ENCODE results near the gene STK17B.

Gene STK17B

DNA sequence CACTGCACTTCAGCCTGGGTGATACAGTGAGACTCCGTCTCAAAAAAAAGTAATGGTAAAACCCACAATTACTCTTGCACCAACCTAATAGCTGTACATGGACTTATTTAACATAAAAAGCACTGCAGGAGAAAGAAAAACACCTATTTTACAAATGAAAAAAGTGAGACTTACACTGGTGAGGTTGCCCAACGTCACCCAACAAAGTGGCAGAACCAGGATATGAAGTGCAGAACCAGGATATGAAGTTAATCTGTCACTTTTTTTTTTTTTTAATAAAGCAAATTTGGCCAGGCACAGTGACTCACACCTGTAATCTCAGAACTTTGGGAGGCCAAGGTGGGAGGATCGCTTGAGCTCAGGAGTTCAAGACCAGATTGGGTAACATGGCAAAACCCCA lies 13.5 kb upstream of the STK17B start:
- no peak for DNase-seq (ENCODE audit: low spot score)

GRCh38 chr2:196183528-196184231 lies 12.3 kb upstream of the STK17B start:
- DNase-seq (ENCODE audit: low spot score), result no peak

GRCh38 chr2:196183172-196183473 lies 11.7 kb upstream of the STK17B start:
- no peak for DNase-seq (ENCODE audit: low spot score)

DNA sequence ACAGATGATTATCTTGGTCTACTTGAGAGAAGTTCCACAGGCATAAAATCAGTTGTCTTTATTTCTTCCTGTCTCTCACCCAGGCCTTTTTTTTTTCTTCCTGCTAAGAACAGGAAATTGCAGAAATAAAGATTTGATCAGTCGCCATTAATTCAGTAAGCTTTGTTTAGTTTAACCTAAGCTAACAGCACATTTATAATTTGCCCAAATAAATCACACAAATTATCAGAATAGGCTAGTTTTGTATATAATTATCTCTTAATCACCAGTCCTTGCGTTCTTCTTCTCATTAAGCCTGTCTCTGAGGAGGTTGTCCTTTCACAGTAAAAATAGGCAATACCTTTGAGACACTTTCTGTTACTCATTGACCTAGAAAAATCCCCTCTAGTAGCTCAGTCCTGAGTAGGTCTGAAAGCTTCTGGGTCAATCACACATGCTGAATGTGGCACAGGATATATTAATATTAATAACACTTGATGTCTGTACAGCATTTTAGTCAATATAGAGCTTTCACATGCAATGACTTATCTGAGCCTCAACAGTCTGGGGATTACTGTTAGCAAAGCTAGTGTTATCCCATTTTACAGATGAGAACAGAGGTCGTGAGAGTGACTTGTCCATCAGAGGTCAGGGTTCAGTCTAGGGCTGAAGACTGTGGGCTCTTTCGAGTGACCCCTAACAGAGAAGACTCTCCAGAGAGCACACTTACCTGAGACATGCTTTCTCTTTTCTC lies 11.2 kb upstream of the STK17B start:
- no peak for DNase-seq (ENCODE audit: low spot score)

- DNase-seq (ENCODE audit: low spot score), result no peak
Measured at GRCh38 chr2:196181484-196181883, 10.1 kb upstream of the STK17B start.

GRCh38 chr2:196177124-196177523 lies 5.7 kb upstream of the STK17B start:
- DNase-seq (ENCODE audit: low spot score), result no peak

- no peak for DNase-seq (ENCODE audit: low spot score)
Measured at GRCh38 chr2:196176142-196176738, 4.9 kb upstream of the STK17B start.

DNA sequence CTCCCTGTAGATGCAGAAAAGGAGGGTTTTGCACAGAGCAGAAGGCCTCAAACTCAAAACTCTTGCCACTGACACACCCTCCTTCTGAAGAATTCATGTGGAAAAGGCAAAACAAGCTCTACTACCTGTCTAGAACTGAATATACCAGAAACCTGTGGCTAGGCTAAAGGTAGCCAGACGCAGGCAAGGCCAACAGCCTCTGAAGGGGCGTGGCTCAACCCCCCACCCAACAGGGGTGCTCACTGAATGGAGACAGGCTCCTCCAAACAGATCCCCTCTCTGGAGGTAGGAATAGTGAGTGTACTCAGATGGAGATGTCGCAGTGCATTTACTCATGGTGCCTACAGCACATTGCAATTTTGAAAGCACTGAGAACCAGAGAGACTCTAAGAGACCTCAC lies 3.0 kb upstream of the STK17B start:
- DNase-seq (ENCODE audit: low spot score), result no peak

DNA sequence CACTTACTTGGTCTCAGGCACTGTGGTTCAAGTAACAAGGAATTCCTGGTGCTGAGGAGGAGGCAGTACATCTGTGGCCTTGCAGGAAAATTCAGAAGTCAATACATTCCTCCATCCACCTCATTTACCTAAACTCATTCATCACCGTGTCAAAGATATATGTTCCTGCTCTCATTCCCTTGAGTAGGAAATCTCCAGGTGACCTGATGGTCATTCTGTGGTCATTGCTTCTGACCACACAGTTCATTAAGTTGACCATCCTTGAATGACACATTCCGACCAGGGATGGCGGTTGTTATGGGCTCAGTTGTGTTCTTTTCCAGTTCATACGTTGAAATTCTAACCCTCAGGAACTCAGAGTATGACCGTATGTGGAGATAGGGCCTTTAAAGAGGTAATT lies 2.1 kb upstream of the STK17B start:
- DNase-seq (ENCODE audit: low spot score), result no peak

GRCh38 chr2:196172951-196173350 lies 1.6 kb upstream of the STK17B start:
- no peak for DNase-seq (ENCODE audit: low spot score)

DNA sequence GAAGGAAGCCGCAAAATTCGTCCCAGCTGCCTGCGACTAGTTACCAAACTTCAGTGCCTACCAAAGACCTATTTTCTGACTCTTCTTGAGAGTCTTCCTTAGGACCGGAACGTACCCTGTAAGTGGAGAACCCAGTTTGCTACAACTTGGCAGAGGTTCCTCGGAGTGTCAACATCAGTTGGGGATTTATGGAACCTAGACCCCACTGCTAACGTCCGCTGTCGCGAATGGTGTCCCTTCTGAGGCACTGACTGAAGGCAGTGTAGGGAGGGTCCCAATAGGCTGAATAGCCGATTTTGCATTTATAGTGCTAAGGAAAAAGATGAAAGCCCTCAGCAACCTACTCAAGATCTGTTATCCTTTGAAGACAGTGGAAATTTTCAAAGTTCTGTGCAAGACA lies 568 bp upstream of the STK17B start:
- DNase-seq (ENCODE audit: low spot score), result peak; percentile 29

DNA sequence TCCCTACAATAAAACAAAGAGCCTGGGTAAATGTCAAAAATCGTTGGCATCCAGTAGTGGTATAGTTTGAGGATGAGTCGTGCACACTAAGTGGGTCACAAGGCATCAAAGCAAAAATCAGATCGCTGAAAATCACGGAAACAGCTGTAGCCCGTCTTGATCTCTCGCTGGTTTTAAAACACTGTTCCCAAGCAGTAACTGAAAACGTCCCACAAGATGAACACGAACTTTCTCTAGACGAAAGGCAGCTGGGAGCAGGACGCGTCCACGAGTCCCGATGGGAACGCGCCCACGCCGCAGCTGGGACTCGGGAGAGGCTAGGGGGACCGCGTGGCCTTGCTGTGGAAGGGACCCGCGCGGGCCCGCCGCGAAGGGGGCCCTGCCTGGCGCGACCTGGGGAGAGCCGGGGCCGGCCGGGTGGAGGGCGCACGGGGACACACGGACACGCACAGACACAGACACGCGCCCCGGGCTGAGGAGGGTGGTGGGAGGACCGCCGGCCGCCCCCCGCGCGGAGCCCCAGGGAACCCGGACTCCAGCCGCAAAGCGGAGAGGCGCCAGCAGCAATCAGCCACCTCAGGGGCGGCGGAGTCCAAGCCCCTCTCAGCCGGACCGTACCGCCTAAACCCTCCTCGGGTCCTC lies 651 bp downstream of the STK17B start:
- DNase-seq (ENCODE audit: low spot score), result peak; percentile 32

DNA sequence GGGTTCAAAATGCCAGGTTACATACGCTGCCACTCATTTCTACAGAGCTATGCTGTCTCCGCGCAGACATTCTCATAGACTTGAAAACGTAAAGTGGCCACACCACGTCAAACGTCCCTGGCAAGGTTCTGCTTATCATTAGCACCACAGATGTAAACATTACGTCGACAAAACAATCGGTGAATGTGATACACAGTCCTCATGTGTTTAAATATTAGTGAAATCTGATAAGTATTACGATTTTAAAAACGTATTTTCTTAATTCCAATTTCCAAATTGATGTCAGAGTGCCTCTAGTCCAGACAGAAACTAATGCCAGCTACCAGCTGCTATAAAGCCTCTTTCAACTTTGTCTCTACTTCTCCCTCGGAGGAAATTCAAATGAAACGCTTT lies 1.2 kb downstream of the STK17B start:
- DNase-seq (ENCODE audit: low spot score), result peak; percentile 32

DNA sequence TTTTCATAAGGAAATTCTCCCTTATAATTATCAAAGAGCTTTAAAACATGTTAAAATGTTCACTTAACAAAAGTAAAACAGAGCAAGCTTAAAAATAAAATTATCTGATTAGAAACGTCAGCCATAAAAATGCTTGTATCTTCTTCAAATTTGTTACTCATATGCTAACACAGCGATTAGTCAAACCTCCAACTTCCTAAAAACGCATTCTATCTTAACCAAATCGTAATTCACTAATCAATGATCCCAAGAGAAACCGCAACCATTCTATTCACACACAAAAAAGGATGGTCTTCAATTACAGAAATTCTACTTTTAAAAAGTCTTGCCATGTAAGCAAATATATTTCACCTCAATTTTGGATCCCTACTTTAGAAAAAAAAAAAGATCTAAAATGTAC lies 1.9 kb downstream of the STK17B start:
- no peak for DNase-seq (ENCODE audit: low spot score)

DNA sequence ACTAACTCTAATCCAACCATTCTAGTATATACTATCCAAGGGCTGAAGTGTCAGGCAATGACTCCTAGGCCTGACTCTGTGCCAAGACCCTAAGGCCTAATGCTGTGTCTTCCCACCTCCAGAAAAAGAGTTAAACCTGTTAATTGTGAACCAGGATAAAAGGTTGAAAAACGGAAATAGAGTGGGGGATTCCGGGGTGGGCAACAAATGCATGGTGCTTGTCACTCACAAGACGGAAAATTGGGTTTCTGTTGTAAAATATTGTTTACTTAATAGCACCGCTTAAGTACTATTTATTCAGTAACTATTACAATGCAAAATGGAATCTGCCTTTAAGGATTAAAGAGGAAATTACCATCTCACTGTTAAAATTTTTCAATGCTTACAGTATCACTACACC lies 3.2 kb downstream of the STK17B start:
- DNase-seq (ENCODE audit: low spot score), result no peak

- DNase-seq (ENCODE audit: low spot score), result no peak
Measured at GRCh38 chr2:196167666-196168065, 3.7 kb downstream of the STK17B start.

- DNase-seq (ENCODE audit: low spot score), result no peak
Measured at GRCh38 chr2:196166876-196167275, 4.5 kb downstream of the STK17B start.

GRCh38 chr2:196165016-196165415 lies 6.4 kb downstream of the STK17B start:
- no peak for DNase-seq (ENCODE audit: low spot score)

DNA sequence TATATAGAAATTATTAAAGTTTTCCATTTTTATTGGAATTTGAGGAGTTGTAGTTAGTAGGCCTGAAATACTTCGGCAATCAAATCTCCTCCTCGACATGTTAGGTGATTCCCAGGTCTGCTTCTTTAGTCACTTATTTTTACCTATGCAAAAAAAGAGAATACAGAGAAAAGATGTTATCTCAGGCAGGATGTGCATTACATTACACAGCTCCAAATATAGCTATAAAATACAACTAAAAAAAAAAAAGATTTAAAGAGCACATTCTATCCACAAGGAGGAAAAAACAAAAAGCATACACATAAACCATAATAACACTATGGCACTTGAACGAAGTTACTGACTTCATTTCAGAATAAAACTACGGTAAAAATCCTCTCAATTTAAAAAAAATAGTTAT lies 8.1 kb downstream of the STK17B start:
- DNase-seq (ENCODE audit: low spot score), result no peak

GRCh38 chr2:196162586-196163175 lies 8.7 kb downstream of the STK17B start:
- DNase-seq (ENCODE audit: low spot score), result no peak

DNA sequence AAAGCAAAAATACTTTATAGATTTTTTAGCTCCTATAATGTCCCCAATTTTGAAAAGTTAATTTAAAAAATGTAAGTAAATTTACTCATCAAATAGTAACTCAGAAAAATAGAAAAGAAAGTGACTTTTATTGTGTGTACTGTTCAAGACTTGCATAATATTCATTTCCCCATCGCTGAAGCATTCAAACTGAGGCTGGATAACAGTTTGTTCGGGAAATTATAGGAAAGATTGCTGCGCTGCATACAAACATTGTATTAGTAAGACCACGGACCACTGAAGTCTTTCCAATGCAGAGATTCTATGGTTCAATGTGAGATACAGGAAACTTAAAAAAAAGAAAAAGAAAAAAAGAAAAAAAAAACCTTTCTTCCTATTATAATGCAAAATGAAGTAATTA lies 10.4 kb downstream of the STK17B start:
- DNase-seq (ENCODE audit: low spot score), result no peak

- no peak for DNase-seq (ENCODE audit: low spot score)
Measured at GRCh38 chr2:196160101-196160500, 11.3 kb downstream of the STK17B start.

Data from SK-N-DZ (cell line).